A673 (cell line): ENCODE results near the gene MARK2. TPM values are rescaled to one million over a fixed set of nuclear protein-coding genes. Genes with fewer than 3 reads are reported as not detected.
A peak's percentile ranks its signal among the peaks of the same experiment; 100 is the strongest.

ENCODE experiments used
- BruUV-seq: library from RNA; stranded (reverse); fragments of 400-500 nt; replicated peaks from 2 replicates; lab custom pipeline; 2021; lab: Mats Ljungman, UMichigan
- CTCF ChIA-PET: fragments of 300-600 bp; sonication (Branson Sonifier 250); formaldehyde crosslinking; loops from one replicate; lab custom pipeline; 2022; ENCODE audit warnings: antibody characterized with exemption; lab: Charles Lee
- POLR2A ChIA-PET: fragments of 300-600 bp; sonication (Branson Sonifier 250); formaldehyde crosslinking; loops from one replicate; lab custom pipeline; 2022; ENCODE audit warnings: antibody characterized with exemption; ENCODE audit not compliant: low non-redundant PET; lab: Charles Lee
- DNase-seq: peaks from one replicate; pipeline ENCODE4 v3.0.0-alpha.2; 2015; ENCODE audit warnings: low spot score
- H3K27ac ChIP-seq: fragments of 200-600 bp; sonication (generic); 2 replicates; pipeline ENCODE4 v1.5.1; 2016; ENCODE audit warnings: mixed run types, low read depth, mild to moderate bottlenecking, mixed read lengths, antibody characterized with exemption, low read length; ENCODE audit not compliant: poor library complexity, severe bottlenecking
- H3K27me3 ChIP-seq: fragments of 200-600 bp; sonication (generic); replicated peaks from 2 replicates; pipeline ENCODE4 v1.6.1; 2017; ENCODE audit warnings: mixed run types, low read depth, mild to moderate bottlenecking, mixed read lengths, antibody characterized with exemption, low read length; ENCODE audit not compliant: insufficient read depth, poor library complexity
- H3K36me3 ChIP-seq: fragments of 200-600 bp; sonication (generic); 2 replicates; pipeline ENCODE4 v1.6.1; 2016; ENCODE audit warnings: mixed run types, mild to moderate bottlenecking, mixed read lengths, antibody characterized with exemption, low read length; ENCODE audit not compliant: insufficient read depth, poor library complexity, severe bottlenecking
- H3K4me1 ChIP-seq: fragments of 200-600 bp; sonication (generic); 2 replicates; pipeline ENCODE4 v1.6.1; 2017; ENCODE audit warnings: mixed run types, mild to moderate bottlenecking, mixed read lengths, antibody characterized with exemption, low read length; ENCODE audit not compliant: insufficient read depth, poor library complexity, severe bottlenecking
- H3K4me3 ChIP-seq: fragments of 200-600 bp; sonication (generic); 2 replicates; pipeline ENCODE4 v1.5.1; 2016; ENCODE audit warnings: low read depth, mixed run types, mild to moderate bottlenecking, mixed read lengths, low read length; ENCODE audit not compliant: poor library complexity, severe bottlenecking
- H3K9me3 ChIP-seq: fragments of 200-600 bp; sonication (generic); 2 replicates; pipeline ENCODE4 v1.6.1; 2016; ENCODE audit warnings: mixed run types, low read depth, mild to moderate bottlenecking, mixed read lengths, antibody characterized with exemption, low read length; ENCODE audit not compliant: poor library complexity, severe bottlenecking
- EZH2 ChIP-seq: fragments of 200-600 bp; sonication (generic); IDR thresholded peaks from 2 replicates; pipeline ENCODE4 v1.6.1; 2017; ENCODE audit warnings: borderline replicate concordance, low read depth, mild to moderate bottlenecking, mixed read lengths, antibody characterized with exemption, low read length; ENCODE audit not compliant: poor library complexity, severe bottlenecking
- intact Hi-C: fragments of 100-400 bp; cut with micrococcal nuclease; formaldehyde crosslinking; loops from one replicate; pipeline ENCODE4 v1.10.0; 2022; ENCODE audit not compliant: unreplicated experiment
- total RNA-seq: library from RNA; stranded (reverse); gene quantifications from 2 replicates; pipeline ENCODE4 v1.2.3, GENCODE V29; 2021
- TF ChIP-seq, protein P1 (sequence below): fragments of 300-800, 200-600 bp; sonication (generic); conservative IDR thresholded peaks from 2 replicates; pipeline ENCODE4 v1.5.1; 2017; ENCODE audit warnings: low read depth, mild to moderate bottlenecking, antibody characterized with exemption, low read length, moderate library complexity, mixed read lengths

MARK2 gene
- total RNA-seq, 1 experiment from 2014 or later = 61.7 TPM

DNA sequence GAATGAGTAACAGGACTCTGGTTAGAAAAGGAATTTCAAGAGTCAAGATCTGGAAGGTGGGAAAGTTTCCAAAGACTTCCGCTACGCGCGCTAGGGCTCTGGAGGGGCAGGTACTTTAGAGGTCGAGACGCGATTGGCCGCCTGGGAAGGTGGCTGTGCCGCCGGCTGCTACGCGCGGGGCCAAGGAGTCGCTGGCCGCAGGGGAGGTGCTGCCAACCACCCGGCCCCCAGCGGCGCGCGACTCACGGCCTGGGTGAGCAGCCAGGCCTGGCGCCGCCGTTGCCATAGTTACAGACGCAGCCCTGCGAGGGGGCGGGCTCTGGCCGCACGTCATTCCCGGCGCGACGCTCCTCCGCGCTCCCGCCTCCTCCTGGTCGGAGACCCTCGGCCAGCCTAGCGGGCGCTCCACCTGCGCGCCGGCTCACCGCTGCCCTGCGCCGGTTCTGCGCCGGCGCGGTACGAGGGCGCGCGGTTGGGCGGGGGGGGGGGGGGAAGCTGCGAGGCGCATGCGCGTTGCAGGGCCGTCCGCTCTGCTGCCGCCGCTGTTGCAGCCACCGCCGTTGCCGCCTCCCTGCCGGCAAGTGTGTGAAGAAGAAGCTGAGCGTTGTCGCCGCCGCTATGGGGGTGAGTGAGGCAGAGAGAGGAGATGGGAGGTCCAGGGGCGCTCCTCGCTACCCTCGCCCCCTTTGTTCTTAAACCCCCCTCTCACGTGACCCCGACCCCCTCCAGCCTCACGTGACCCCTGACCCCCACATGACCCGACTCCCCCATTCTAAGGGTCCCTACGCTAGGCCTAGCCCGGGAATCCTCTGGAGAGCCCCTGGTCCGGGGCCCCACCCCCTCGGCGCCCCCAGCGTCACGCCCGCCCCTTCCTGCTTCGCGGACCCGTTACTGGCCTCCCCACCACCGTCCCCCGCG lies 99.8 kb downstream of the MARK2 start, which contains the start of gene NAA40:
Gene NAA40 (plus strand): TSS at position 524 of the 918 bp plus-strand sequence. CDS start 95 bp downstream, at position 619.
- peak; percentile 97 for DNase-seq
- Histone ChIP-seq H3K4me3 (peak within 1 kb of the TSS; percentile 97), H3K9me3 (no peaks in the 10 kb centered on the region), H3K27me3 (no peaks in the 10 kb centered on the region), H3K27ac (peak within 1 kb of the TSS; percentile 85), H3K36me3 (no peaks in the 10 kb centered on the region), H3K4me1 (peaks cover 7% of the 10 kb centered on the region)
- intact Hi-C loops = no loop called here
- CTCF ChIA-PET = interaction anchor here (0.8 kb wide), 1 partner anchor 354 kb away, joined by 7 read pairs; no protein-coding TSS in a partner anchor
- TF ChIP-seq, protein P1, sequence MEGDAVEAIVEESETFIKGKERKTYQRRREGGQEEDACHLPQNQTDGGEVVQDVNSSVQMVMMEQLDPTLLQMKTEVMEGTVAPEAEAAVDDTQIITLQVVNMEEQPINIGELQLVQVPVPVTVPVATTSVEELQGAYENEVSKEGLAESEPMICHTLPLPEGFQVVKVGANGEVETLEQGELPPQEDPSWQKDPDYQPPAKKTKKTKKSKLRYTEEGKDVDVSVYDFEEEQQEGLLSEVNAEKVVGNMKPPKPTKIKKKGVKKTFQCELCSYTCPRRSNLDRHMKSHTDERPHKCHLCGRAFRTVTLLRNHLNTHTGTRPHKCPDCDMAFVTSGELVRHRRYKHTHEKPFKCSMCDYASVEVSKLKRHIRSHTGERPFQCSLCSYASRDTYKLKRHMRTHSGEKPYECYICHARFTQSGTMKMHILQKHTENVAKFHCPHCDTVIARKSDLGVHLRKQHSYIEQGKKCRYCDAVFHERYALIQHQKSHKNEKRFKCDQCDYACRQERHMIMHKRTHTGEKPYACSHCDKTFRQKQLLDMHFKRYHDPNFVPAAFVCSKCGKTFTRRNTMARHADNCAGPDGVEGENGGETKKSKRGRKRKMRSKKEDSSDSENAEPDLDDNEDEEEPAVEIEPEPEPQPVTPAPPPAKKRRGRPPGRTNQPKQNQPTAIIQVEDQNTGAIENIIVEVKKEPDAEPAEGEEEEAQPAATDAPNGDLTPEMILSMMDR = no peak
- no peak for TF ChIP-seq EZH2
- POLR2A ChIA-PET = interaction anchor here (0.6 kb wide), 1 partner anchor 1097 kb away, joined by 3 read pairs; no protein-coding TSS in a partner anchor
- no TSS peak for BruUV-seq

DNA sequence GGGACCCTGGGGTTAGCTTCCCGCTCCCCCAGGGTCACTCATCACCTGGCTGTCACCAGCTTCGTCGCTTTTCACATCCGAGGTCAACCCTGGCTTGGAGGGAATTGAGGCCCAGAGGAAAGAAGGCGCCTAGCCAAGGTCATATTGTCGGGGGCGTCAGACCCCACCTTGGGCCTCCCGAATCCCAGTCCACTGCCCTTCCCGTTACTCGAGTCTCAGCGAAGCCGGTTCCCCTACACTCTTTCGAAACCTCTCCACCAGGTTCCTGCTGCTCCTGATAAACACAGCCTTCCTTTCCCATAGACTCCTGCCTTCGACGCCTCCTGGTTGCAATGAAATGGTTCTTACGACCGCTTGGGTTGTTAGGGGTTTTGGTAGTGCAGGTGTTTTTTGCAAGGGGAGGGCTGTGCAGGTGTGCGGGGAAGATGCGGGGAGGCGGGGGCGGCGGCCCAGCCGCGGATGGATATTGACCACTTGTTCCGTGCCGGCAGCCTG lies 100.5 kb downstream of the MARK2 start:
- no TSS peak for BruUV-seq

DNA sequence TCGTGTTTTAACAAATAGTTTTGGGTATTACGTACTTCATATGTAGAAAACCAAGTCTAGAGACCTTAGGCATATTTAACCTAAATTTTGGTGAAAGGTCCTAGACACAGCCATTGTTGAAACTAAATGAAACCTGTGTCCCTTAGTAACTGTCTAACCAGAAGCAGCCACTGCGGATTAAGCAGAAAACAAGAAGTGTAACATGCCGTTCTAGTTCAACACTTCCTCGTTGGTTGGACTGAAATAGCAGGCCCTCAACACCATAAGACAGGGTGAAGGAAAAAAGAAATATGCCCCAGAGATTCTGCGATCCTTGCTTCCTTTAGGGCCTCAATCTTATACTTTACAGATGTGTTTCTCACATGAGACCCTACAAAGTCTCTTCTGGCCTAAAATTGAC lies 101.9 kb downstream of the MARK2 start:
- H3K36me3 ChIP-seq = no peaks in the 10 kb centered on the region
- CTCF ChIA-PET = no interaction called here
- no peak for DNase-seq
- peaks cover 14% of the 10 kb centered on the region for H3K4me1 ChIP-seq
- no peaks in the 10 kb centered on the region for H3K27me3 ChIP-seq
- TF ChIP-seq EZH2 = no peak
- TF ChIP-seq, protein P1 = no peak
- intact Hi-C loops = no loop called here
- no peak overlapping the region for H3K4me3 ChIP-seq
- H3K27ac ChIP-seq = peak overlapping the region; percentile 30
- POLR2A ChIA-PET = no interaction called here
- BruUV-seq = TSS peak; percentile 52
- H3K9me3 ChIP-seq = no peaks in the 10 kb centered on the region

More for the DNA sequence above, 100.5 kb downstream of the MARK2 start:
- CTCF ChIA-PET = interaction anchor here (0.8 kb wide), 1 partner anchor 353 kb away, joined by 7 read pairs; no protein-coding TSS in a partner anchor
- Histone ChIP-seq H3K4me1 (peaks cover 7% of the 10 kb centered on the region), H3K36me3 (no peaks in the 10 kb centered on the region), H3K4me3 (peak overlapping the region; percentile 97), H3K27ac (peak overlapping the region; percentile 85), H3K9me3 (no peaks in the 10 kb centered on the region), H3K27me3 (no peaks in the 10 kb centered on the region)
- DNase-seq = peak; percentile 38
- POLR2A ChIA-PET = no interaction called here
- no peak for TF ChIP-seq EZH2
- TF ChIP-seq, protein P1 = no peak
- intact Hi-C loops = no loop called here
